GM21717 (cell line): ENCODE results near the gene NAA40.
A peak's percentile ranks its signal among the peaks of the same experiment; 100 is the strongest.
"Not testable (repeated sequence)": the region's sequence is repeated elsewhere in the genome, so short reads cannot be mapped to it uniquely, and the experiment has no call there.

Source experiments
- ATAC-seq: cut with Tn5 transposase; IDR thresholded peaks from one replicate; pipeline ENCODE4 v1.9.1; 2021; ENCODE audit warnings: mild to moderate bottlenecking, moderate library complexity; ENCODE audit not compliant: unreplicated experiment

NAA40 gene

GRCh38 chr11:63937713-63938478 lies 906 bp upstream of the NAA40 start:
- peak; percentile 24 for ATAC-seq

DNA sequence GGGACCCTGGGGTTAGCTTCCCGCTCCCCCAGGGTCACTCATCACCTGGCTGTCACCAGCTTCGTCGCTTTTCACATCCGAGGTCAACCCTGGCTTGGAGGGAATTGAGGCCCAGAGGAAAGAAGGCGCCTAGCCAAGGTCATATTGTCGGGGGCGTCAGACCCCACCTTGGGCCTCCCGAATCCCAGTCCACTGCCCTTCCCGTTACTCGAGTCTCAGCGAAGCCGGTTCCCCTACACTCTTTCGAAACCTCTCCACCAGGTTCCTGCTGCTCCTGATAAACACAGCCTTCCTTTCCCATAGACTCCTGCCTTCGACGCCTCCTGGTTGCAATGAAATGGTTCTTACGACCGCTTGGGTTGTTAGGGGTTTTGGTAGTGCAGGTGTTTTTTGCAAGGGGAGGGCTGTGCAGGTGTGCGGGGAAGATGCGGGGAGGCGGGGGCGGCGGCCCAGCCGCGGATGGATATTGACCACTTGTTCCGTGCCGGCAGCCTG lies 642 bp downstream of the NAA40 start:
- ATAC-seq = no peak

DNA sequence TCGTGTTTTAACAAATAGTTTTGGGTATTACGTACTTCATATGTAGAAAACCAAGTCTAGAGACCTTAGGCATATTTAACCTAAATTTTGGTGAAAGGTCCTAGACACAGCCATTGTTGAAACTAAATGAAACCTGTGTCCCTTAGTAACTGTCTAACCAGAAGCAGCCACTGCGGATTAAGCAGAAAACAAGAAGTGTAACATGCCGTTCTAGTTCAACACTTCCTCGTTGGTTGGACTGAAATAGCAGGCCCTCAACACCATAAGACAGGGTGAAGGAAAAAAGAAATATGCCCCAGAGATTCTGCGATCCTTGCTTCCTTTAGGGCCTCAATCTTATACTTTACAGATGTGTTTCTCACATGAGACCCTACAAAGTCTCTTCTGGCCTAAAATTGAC lies 2.0 kb downstream of the NAA40 start:
- ATAC-seq = no peak

DNA sequence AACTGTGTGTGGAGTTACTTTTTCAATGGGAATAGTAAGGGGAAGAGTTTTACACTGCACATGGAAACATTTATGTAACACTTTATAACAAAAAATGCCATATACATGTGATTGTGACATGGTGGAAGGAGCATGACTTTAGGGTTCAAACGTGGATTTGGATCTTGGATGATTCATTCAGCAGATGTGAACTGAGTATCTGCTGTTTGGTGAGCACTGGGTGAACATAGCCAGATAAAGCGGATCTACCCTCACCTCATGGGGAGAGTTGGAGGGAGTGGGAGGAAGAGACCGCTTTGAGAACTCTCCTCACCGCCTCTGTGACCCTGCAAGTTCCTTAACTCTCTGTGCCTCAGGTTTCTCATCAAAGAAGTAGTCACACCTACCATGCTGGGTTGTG lies 3.1 kb downstream of the NAA40 start:
- ATAC-seq = no peak

- ATAC-seq = no peak
These were observed 4.0 kb downstream of the NAA40 start for GRCh38 chr11:63942803-63943202.

DNA sequence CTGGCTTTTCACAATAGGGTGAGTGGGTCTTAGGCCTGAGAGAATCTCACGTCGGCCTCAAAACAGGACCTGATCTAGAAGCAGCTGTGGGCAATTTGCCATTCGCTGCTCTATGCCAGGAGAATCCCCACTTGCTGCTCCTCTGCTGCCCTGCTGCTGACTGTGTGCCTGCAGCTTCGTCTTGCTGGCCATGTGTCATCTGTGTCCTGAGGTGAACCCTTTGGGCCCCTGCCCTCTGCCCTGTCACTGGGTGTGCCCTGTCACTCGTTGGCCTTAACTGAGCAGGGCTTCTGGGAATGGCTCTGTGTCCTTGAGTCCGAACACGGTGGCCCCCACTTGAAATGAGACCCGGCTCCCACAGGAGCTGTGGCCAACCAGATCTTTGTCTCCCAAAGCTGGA lies 6.2 kb downstream of the NAA40 start:
- no peak for ATAC-seq

GRCh38 chr11:63945477-63946163 lies 6.8 kb downstream of the NAA40 start:
- no peak for ATAC-seq

GRCh38 chr11:63951779-63952536 lies 13.2 kb downstream of the NAA40 start:
- ATAC-seq = no peak

GRCh38 chr11:63952570-63952969 lies 13.8 kb downstream of the NAA40 start:
- no peak for ATAC-seq

DNA sequence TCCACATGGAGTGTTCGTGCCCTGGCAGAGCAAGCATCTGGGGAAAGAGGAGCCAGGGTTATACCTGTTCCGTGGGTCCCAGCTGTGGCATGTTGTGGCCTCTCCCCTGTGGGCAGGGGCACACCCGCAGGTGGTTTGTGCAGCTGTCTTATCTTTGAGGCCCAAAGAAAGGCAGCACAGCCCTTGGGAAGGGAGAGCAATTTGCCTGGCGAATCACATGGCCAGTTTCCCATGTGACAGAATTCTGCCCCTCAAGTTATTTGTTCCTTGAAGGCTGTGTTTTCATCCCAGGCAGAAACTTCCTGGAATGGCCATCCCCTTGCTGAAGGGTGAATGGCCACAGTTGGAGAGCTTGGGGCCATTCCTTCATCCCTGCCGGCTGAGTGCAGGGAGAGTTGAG lies 19.2 kb downstream of the NAA40 start:
- no peak for ATAC-seq

GRCh38 chr11:63961608-63962412 lies 23.0 kb downstream of the NAA40 start:
- peak; percentile 57 for ATAC-seq

GRCh38 chr11:63963895-63964294 lies 25.1 kb downstream of the NAA40 start:
- ATAC-seq = not testable (repeated sequence)

- no peak for ATAC-seq
These were observed 27.6 kb downstream of the NAA40 start for GRCh38 chr11:63966444-63966843.

DNA sequence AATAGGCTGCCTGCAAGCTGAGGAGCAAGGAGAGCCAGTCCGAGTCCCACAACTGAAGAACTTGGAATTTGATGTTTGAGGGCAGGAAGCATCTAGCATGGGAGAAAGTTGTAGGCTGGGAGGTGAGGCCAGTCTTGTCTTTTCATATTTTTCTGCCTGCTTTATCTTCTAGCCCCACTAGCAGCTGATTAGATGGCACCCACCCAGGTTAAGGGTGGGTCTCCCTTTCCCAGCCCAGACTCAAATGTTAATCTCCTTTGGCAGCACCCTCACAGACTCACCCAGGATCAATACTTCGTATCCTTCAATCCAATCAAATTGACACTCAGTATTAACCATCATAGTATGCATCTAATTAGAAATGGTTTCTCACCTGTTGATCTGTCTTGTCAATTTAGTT lies 30.7 kb downstream of the NAA40 start:
- ATAC-seq = no peak

DNA sequence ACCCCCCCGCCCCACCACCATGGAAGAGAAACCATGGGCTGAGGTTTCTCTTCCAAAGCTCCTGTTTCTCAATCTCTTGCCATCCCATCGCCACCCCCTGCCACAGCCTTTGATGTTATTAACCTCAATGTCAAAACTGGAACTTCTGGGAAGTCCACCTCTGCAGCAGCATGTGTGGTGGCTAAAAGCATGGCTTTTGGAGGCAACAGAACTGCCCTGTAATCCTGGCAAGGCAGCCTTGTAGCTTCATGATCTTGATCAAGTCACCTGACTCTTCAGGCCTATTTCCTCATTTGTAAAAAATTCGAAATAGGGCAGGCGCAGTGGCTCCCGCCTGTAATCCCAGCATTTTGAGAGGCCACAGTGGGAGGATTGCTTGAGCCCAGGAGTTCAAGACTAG lies 32.1 kb downstream of the NAA40 start:
- no peak for ATAC-seq

GRCh38 chr11:63973912-63974258 lies 35.1 kb downstream of the NAA40 start:
- not testable (repeated sequence) for ATAC-seq

- ATAC-seq = peak; percentile 86
These were observed 35.7 kb downstream of the NAA40 start, which contains the start of gene COX8A for GRCh38 chr11:63974259-63975143. COX8A (plus strand) TSS chr11:63974620; CDS start chr11:63974681, 61 bp downstream.

DNA sequence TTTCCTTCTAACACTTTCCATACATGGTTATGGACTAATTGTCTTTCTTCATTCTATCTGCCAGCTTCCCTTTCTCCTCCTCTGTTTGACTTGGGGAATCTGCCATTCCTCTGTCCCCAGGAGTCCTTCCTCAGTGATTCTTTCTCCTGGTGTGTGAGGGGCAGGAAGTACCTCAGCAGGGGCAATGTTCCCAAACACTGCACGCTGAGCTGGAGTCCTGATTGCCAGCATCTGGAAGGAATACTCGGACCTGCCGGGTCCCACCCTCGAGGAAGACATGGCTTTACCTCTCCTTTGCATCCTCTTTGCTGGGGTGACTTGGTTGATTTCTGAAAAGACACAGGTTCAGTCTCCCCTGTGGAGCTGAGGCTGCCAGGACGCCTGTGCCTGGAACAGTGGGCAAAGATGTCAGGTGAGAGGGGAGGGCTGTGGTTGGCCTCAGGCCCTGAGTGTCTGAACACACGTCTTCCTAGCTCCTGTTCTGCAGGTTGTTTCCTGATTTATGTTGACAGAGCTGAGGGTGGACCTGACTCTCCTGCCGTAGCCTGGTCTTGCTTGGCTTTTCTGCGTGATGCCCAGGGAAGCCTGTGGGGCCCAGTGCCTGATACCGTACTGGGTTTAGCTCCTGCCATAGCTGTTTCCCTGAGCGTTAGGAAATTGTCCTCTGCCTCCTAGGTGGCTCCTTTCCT lies 39.9 kb downstream of the NAA40 start:
- no peak for ATAC-seq

DNA sequence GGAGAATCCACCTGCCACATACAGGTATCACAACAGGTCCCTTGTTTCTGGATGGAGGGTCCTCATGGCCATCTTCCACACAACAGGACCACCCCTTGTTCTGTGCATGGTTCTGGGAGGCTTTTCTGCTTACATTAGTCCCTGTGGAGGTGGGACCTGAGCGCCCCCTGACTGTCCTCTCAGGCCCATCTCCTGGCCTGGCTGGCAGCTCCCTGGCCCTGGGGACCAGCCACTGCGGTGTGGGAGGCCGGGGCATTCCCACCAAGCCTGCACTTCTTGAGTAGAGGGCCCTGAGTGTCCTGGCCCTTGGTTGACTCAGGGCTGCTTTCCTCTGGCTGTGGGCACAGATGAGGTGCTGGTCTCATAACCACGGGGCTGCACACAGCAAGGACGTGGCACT lies 40.6 kb downstream of the NAA40 start:
- ATAC-seq = no peak
